Upper lobe of left lung (tissue), 6 donors: ENCODE results near the gene TRPM5. TPM values are rescaled to one million over a fixed set of nuclear protein-coding genes. Genes with fewer than 3 reads are reported as not detected.

ENCODE experiments used
- ATAC-seq, 2 donors: fragments of 200-7000 bp; cut with Tn5 transposase; one replicate each; pipeline ENCODE4 v1.9.1; 2022; ENCODE audit warnings: mild to moderate bottlenecking in 2 of 2, moderate library complexity in 2 of 2; ENCODE audit not compliant: low FRiP score in 2 of 2
- DNase-seq, 2 donors: peaks; one replicate each; pipeline ENCODE4 v3.0.0-alpha.2; 2019 to 2020
- H3K27ac ChIP-seq, 4 donors: fragments of 200-600 bp; sonication (generic); one replicate each; pipeline ENCODE4 v1.5.1; 2016 to 2019
- H3K27me3 ChIP-seq, 4 donors: fragments of 200-600 bp; sonication (generic); one replicate each; pipeline ENCODE4 v1.5.1; 2017 to 2019
- H3K36me3 ChIP-seq, 4 donors: fragments of 200-600 bp; sonication (generic); one replicate each; pipeline ENCODE4 v1.5.1; 2016 to 2019
- H3K4me1 ChIP-seq, 4 donors: fragments of 200-600 bp; sonication (generic); one replicate each; pipeline ENCODE4 v1.5.1; 2018 to 2019
- H3K4me3 ChIP-seq, 4 donors: fragments of 200-600 bp; sonication (generic); one replicate each; pipeline ENCODE4 v1.5.1; 2017 to 2019; ENCODE audit warnings: mild to moderate bottlenecking in 2 of 4, moderate library complexity in 1 of 4
- H3K9me3 ChIP-seq, 4 donors: fragments of 200-600 bp; sonication (generic); one replicate each; pipeline ENCODE4 v1.5.1; 2018 to 2019
- EP300 ChIP-seq, 4 donors: sonication (generic); formaldehyde crosslinking; IDR thresholded peaks; one replicate each; pipeline ENCODE4 v1.5.1; 2017; ENCODE audit warnings: antibody characterized with exemption in 4 of 4, control low read depth in 2 of 4
- POLR2A ChIP-seq, 4 donors: fragments of 450-650 bp; IDR thresholded peaks; one replicate each; pipeline ENCODE4 v1.5.1; 2016 to 2017; ENCODE audit warnings: antibody characterized with exemption in 4 of 4, mild to moderate bottlenecking in 2 of 4
- POLR2AphosphoS5 ChIP-seq, 2 donors: sonication (generic); formaldehyde crosslinking; IDR thresholded peaks; one replicate each; pipeline ENCODE4 v1.5.1; 2017; ENCODE audit warnings: antibody characterized with exemption in 2 of 2
- WGBS, 2 donors: methylation state at CpG; one replicate each; pipeline ENCODE4 v1.1.5; 2017 to 2018; 5-methylcytosine and 5-hydroxymethylcytosine counted together
- total RNA-seq, 6 donors: library from RNA; depleted of rRNA in 4 of 6; stranded (reverse); fragments of >200 nt in 4 of 6; gene quantifications; one replicate each; pipeline versions ENCODE4 v1.1.0 to v1.2.1, GENCODE V29; 2016 to 2021
- TF ChIP-seq, protein P1 (sequence below), 6 experiments: fragments of 450-650 bp in 4 of 6; fragments of 200-600 bp in 2 of 6; sonication (generic) in 2 of 6; IDR thresholded peaks; one replicate each; pipeline ENCODE4 v1.5.1; 2016 to 2019; ENCODE audit warnings: antibody characterized with exemption in 6 of 6
- donor health status: DM: no; HTN: no; CAD: no; lungs with moderate emphysema.
- donor health status: DM: no; HTN: yes; CAD: no; lungs with severe emphysema.

The TRPM5 gene
- total RNA-seq, 6 donors from 2014 or later = not detected

DNA sequence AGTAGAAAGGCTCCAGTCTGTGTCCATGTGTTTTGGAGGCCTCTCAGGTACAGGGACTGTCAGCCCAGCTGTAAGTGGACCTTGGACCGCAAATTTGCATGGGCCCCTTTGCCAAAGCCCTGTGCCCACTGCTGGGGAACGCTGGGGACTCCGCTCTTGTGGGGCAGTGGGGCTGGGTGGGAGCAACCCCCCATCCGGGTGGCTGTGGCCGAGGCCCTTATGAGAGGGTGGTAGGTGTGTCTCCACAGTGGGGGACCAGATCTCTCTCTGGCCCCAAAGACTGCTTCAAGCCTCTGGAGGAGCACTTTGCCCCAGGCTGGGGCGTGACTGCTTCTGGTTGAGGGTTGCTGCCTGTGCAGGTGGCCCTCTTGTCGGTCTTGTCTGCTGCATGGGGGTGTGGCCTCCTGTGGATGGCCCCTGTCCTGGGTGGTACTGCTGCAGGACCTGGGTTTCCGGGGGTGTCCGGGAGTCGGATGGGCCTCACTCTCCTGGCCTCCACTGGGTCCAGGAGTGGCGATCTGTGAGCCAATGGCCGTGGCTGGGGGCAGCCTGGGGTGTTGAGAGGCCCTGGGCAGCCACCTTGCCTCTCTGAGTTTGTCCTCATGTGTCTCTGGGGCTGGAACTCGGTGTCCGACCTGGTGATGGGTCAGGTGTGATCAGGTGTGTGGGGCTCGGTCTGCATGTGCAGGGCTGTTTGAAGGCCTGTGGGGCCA is 16.4 kb upstream of the TRPM5 start:
- TF ChIP-seq POLR2AphosphoS5 (IDR thresholded peaks at IDR 0.05) (no peak), EP300 (IDR thresholded peaks at IDR 0.05) (no peak), POLR2A (IDR thresholded peaks at IDR 0.05) (no peak)
- TF ChIP-seq, protein P1, sequence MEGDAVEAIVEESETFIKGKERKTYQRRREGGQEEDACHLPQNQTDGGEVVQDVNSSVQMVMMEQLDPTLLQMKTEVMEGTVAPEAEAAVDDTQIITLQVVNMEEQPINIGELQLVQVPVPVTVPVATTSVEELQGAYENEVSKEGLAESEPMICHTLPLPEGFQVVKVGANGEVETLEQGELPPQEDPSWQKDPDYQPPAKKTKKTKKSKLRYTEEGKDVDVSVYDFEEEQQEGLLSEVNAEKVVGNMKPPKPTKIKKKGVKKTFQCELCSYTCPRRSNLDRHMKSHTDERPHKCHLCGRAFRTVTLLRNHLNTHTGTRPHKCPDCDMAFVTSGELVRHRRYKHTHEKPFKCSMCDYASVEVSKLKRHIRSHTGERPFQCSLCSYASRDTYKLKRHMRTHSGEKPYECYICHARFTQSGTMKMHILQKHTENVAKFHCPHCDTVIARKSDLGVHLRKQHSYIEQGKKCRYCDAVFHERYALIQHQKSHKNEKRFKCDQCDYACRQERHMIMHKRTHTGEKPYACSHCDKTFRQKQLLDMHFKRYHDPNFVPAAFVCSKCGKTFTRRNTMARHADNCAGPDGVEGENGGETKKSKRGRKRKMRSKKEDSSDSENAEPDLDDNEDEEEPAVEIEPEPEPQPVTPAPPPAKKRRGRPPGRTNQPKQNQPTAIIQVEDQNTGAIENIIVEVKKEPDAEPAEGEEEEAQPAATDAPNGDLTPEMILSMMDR (IDR thresholded peaks at IDR 0.05) = no peak
- ATAC-seq (no peak), DNase-seq (peak in 1 of 2 donors; percentile 69)
- no peaks in the 10 kb centered on the region for H3K9me3 ChIP-seq
- no peaks in the 10 kb centered on the region for H3K36me3 ChIP-seq
- no peaks in the 10 kb centered on the region for H3K27me3 ChIP-seq
- peaks cover 0 to 42% (median 15%) of the 10 kb centered on the region in 4 donors for H3K4me1 ChIP-seq
- H3K27ac ChIP-seq = peak overlapping the region in 2 of 4 donors; percentile 14 to 43
- no peak overlapping the region for H3K4me3 ChIP-seq
- WGBS, 2 donors = 89 to 100% methylated on average over 1 to 15 of the region's 15 CpGs

GRCh38 chr11:2459796-2460531 is 15.7 kb upstream of the TRPM5 start:
- H3K4me3 ChIP-seq = no peak overlapping the region
- DNase-seq (peak in 1 of 2 donors; percentile 78), ATAC-seq (no peak)
- TF ChIP-seq EP300 (IDR thresholded peaks at IDR 0.05) (no peak), POLR2AphosphoS5 (IDR thresholded peaks at IDR 0.05) (no peak), POLR2A (IDR thresholded peaks at IDR 0.05) (no peak)
- TF ChIP-seq, protein P1 (IDR thresholded peaks at IDR 0.05) = no peak
- H3K27ac ChIP-seq = peak overlapping the region in 2 of 4 donors; percentile 14 to 43
- WGBS, 2 donors = 88% methylated on average over 9 to 13 of the region's 13 CpGs
- no peaks in the 10 kb centered on the region for H3K36me3 ChIP-seq
- H3K4me1 ChIP-seq = peaks cover 0 to 42% (median 15%) of the 10 kb centered on the region in 4 donors
- no peaks in the 10 kb centered on the region for H3K9me3 ChIP-seq
- no peaks in the 10 kb centered on the region for H3K27me3 ChIP-seq

DNA sequence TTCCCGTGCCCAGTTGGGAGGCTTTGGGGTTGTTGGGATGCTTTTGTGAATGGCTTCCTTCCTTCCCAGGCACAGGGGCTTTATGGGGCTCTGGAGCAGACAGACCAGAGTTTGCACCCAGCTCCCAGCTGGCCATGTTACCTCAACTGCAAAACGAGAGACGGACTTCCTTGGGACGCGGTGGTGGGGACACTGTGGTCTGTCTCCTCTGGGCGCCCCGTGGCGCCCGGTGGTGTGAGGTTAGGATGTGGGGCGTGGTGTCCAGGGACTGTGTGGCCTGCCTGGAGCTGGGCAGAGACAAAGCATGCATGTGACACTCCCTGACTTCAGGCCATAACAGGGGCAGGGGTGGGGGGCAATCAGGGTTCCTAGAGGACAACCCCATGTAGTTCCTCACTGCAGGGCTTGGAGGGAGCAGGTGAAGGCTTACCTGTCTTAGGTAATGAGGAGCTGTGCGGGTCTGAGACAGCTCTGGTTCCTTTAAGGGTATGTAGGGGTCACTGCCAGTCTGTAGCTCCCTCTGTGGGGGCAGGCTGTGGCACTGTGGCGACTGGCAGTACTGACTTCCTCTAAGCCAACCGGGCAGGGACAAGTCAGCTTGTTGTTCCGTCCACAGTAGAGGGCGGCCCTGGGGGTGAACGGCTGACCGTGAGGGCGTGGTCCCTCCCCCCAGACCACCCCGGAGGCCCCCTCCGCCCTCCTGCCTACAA is 14.9 kb upstream of the TRPM5 start:
- no peak overlapping the region for H3K27ac ChIP-seq
- DNase-seq = no peak
- 71 to 84% methylated on average over 15 to 20 of the region's 20 CpGs for WGBS, 2 donors

GRCh38 chr11:2458321-2458720 is 14.0 kb upstream of the TRPM5 start:
- TF ChIP-seq EP300 (IDR thresholded peaks at IDR 0.05) (no peak), POLR2AphosphoS5 (IDR thresholded peaks at IDR 0.05) (no peak), POLR2A (IDR thresholded peaks at IDR 0.05) (no peak)
- TF ChIP-seq, protein P1 (IDR thresholded peaks at IDR 0.05) = no peak
- WGBS, 2 donors = 93 to 95% methylated on average over 13 of the region's 13 CpGs
- no peaks in the 10 kb centered on the region for H3K9me3 ChIP-seq
- ATAC-seq (no peak), DNase-seq (no peak)
- no peaks in the 10 kb centered on the region for H3K27me3 ChIP-seq
- H3K27ac ChIP-seq = no peak overlapping the region
- peaks cover 0 to 36% (median 12%) of the 10 kb centered on the region in 4 donors for H3K4me1 ChIP-seq
- H3K36me3 ChIP-seq = no peaks in the 10 kb centered on the region
- no peak overlapping the region for H3K4me3 ChIP-seq

More for the DNA sequence above, 14.9 kb upstream of the TRPM5 start:
- H3K27me3 ChIP-seq = no peaks in the 10 kb centered on the region
- no peaks in the 10 kb centered on the region for H3K36me3 ChIP-seq
- H3K9me3 ChIP-seq = no peaks in the 10 kb centered on the region
- ATAC-seq = no peak
- H3K4me1 ChIP-seq = peaks cover 0 to 42% (median 15%) of the 10 kb centered on the region in 4 donors
- no peak for TF ChIP-seq POLR2AphosphoS5 (IDR thresholded peaks at IDR 0.05)
- no peak for TF ChIP-seq POLR2A (IDR thresholded peaks at IDR 0.05)
- no peak for TF ChIP-seq EP300 (IDR thresholded peaks at IDR 0.05)
- TF ChIP-seq, protein P1 (IDR thresholded peaks at IDR 0.05) = no peak
- H3K4me3 ChIP-seq = no peak overlapping the region
